OCI-M1 (cell line): ENCODE data around the gene SPG7.
A peak's percentile ranks its signal among the peaks of the same experiment; 100 is the strongest.

ENCODE experiments used
- DNase-seq: peaks from one replicate; lab custom pipeline; 2025; lab: John Stamatoyannopoulos, UW

The SPG7 gene

GRCh38 chr16:89547291-89547690, 39.1 kb downstream of the SPG7 start:
- DNase-seq = no peak

DNA sequence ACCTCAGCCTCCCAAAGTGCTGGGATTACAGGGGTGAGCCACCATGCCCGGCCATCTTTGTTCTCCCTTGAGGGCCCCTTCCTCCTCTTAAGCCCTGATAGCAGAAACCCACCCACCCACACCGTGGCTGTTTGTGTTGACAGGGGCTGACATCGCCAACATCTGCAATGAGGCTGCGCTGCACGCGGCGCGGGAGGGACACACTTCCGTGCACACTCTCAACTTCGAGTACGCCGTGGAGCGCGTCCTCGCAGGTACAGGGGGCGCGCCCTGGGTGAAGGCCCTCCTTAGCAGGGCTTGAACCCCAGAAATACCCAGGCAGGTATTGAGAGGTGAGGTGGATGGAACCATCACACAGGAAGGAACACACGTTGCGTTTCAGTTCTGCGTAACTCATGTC, 39.7 kb downstream of the SPG7 start:
- DNase-seq = no peak

- DNase-seq = no peak
These were observed 40.3 kb downstream of the SPG7 start for GRCh38 chr16:89548344-89549006.

GRCh38 chr16:89549007-89549700, 41.0 kb downstream of the SPG7 start:
- no peak for DNase-seq

- no peak for DNase-seq
These were observed 42.3 kb downstream of the SPG7 start for GRCh38 chr16:89550421-89551007.

DNA sequence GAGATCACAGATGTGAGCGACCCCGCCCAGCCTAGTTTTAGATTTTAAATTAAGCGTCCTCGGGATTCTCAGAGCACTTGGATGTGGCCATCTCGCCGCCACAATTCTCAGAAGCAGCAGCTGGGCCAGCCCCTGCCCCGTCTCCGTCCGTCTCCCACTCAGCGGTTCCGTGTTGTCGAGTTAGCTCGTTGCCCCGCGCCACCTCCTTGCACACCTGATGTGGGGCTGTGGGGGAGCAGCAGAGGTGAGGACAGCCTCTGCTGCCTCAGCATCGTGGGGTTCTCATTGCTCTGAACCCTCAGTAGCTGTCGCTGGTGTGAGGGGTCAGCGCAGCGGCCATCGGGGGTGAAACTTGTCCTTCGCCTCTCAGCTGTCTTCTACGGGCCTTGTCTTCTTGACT, 44.1 kb downstream of the SPG7 start:
- DNase-seq = no peak

DNA sequence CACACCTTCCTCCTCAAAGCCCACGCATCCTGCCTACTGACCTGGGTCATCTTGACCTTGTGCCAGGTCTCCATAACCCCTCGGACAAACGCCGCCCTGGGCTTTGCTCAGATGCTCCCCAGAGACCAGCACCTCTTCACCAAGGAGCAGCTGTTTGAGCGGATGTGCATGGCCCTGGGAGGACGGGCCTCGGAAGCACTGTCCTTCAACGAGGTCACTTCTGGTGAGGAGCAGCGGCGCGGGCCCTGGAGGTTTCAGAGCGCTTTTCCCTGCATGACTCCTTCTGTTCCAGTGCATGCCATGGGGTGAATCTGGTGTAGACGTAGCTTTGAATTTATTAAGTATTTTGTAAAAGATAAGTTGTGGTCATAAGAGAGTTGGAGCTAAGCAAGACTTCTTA, 44.7 kb downstream of the SPG7 start:
- no peak for DNase-seq

DNA sequence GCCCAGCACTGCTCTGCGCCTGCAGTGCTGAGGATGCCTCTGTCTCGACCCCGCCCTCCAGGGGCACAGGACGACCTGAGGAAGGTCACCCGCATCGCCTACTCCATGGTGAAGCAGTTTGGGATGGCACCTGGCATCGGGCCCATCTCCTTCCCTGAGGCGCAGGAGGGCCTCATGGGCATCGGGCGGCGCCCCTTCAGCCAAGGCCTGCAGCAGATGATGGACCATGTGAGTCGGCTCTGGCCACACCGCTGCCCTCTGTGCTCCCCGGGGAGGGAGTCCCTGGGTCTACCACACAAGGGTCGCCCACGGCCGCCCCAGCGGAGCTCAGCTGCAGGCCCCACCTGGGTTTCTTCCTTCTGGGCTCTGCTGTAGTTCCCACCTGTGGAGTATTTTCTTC, 45.5 kb downstream of the SPG7 start:
- DNase-seq = no peak

DNA sequence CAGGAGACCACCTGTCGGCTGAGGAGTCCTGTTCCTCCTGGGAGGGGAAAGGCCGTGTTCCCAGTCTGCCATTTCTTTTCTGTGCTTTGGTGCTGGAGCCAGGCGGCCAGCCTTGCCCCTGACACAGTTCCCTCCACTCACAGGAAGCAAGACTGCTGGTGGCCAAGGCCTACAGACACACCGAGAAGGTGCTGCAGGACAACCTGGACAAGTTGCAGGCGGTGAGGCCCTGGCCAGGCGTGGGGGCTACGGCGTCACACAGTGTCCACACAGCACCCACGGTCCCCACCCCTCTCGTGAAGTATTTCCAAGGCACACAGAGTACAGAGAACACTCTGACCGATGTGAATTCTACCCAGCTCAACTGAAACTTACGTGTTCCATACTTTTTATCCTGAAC, 46.1 kb downstream of the SPG7 start:
- DNase-seq = no peak

DNA sequence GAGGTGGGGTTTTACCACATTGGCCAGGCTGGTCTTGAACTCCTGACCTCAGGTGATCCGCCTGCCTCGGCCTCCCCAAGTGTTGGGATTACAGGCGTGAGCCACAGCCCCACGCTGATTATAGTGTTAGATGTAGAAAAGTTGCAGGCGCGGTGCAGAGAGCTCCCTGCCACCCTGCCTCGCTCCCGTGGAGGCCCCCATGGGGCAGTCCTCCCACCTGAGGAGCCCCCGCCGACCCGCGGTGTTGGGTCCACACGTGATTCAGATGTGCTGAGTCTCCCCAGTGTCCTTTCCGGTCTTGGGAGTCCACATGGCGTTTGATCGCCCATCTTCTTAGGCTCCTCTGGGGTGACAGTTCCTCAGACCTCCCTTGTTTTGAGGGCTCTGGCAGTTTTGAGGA, 47.1 kb downstream of the SPG7 start:
- DNase-seq = no peak

GRCh38 chr16:89555780-89556179, 47.6 kb downstream of the SPG7 start:
- no peak for DNase-seq

DNA sequence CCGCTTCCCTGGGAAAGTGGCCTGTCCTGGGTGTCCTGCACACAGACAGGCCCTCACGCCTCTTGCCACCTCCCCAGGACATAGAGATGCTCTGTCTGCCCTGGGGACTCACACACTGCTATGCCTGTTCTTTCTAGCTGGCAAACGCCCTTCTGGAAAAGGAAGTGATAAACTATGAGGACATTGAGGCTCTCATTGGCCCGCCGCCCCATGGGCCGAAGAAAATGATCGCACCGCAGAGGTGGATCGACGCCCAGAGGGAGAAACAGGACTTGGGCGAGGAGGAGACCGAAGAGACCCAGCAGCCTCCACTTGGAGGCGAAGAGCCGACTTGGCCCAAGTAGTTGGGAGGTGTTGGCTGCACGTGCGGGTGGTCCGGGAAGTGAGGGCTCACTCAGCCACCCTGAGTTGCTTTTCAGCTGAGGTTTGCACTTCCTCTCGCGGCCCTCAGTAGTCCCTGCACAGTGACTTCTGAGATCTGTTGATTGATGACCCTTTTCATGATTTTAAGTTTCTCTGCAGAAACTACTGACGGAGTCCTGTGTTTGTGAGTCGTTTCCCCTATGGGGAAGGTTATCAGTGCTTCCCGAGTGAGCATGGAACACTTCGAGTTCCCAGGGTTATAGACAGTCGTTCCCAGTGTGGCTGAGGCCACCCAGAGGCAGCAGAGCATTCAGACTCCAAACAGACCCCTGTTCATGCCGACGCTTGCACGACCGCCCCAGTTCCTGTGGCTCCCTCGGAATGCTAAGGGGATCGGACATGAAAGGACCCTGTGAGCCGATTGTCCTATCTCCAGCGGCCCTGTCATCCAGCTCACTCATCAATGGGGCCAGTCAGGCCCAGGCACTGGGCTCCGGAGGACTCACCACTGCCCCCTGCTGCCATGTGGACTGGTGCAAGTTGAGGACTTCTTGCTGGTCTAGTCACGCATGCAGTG, 48.8 kb downstream of the SPG7 start:
- peak; percentile 81 for DNase-seq

GRCh38 chr16:89557690-89558490, 49.7 kb downstream of the SPG7 start:
- no peak for DNase-seq

DNA sequence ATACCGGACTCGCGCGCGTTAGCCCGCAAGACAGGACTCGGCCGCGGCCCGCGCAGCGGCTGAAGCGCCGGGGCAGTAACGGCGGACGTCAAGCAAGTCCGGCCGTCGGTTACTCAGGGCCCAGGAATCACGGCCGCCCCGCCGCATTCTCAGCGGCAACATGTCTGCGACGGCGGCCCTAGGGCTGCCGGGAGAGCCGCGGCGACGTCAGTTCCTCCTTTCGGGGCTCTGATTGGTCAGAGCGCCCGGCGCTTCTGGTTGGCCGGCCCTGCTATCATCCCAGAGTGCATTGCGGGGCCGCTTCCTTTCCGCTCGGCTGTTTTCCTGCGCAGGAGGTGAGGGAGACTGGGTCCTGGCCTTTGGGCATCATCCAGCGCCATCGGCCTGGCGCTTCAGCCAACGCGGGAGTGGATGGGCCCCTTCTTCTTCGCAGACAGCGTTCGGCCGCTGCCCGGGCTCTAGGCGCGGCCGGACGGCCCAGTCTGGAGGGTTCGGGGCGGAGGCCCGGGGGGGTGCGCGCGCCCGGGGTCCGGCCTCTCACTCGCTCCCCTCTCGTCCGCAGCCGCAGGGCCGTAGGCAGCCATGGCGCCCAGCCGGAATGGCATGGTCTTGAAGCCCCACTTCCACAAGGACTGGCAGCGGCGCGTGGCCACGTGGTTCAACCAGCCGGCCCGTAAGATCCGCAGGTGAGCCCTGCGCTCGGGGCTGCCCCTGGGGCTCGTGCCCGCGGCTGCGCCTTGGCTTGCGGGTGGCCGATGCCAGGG, 52.4 kb downstream of the SPG7 start, which contains the start of gene RPL13:
RPL13 (plus strand) TSS at position 305 of the 764 bp plus-strand sequence; CDS start at position 583, 278 bp downstream.
- DNase-seq = peak; percentile 98

GRCh38 chr16:89561142-89561883, 53.1 kb downstream of the SPG7 start:
- peak; percentile 54 for DNase-seq

- no peak for DNase-seq
These were observed 53.8 kb downstream of the SPG7 start for GRCh38 chr16:89561884-89562599.

- no peak for DNase-seq
These were observed 54.7 kb downstream of the SPG7 start for GRCh38 chr16:89562939-89563338.

DNA sequence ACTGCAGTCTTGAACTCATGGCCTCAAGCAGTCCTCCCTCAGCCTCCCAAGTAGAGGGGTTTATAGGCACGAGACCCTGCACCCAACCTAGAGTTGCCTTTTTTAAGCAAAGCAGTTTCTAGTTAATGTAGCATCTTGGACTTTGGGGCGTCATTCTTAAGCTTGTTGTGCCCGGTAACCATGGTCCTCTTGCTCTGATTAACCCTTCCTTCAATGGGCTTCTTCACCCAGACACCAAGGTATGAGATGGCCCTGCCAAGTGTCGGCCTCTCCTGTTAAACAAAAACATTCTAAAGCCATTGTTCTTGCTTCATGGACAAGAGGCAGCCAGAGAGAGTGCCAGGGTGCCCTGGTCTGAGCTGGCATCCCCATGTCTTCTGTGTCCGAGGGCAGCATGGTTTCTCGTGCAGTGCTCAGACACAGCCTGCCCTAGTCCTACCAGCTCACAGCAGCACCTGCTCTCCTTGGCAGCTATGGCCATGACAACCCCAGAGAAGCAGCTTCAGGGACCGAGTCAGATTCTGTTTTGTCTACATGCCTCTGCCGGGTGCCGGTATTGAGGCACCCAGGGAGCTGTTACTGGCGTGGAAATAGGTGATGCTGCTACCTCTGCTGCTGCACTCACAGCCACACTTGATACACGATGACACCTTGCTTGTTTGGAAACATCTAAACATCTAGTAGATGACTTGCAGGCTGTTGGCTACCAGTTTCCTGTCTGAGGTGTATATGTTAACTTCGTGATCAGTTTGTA, 55.6 kb downstream of the SPG7 start:
- DNase-seq = peak; percentile 37
